Esophagus muscularis mucosa (tissue), 2 donors: ENCODE results near the gene REL.
"Not testable (repeated sequence)": the region's sequence is repeated elsewhere in the genome, so short reads cannot be mapped to it uniquely, and the experiment has no call there.

ENCODE experiments used
- POLR2A ChIP-seq: fragments of 450-650 bp; IDR thresholded peaks from one replicate; pipeline ENCODE4 v1.6.1; 2017; ENCODE audit warnings: antibody characterized with exemption, moderate library complexity, mild to moderate bottlenecking, low read depth
- POLR2AphosphoS5 ChIP-seq, 2 donors: sonication (generic); formaldehyde crosslinking; IDR thresholded peaks; one replicate each; pipeline ENCODE4 v1.6.1; 2017; ENCODE audit warnings: antibody characterized with exemption in 2 of 2

- TF ChIP-seq POLR2A; POLR2AphosphoS5 (IDR thresholded peaks at IDR 0.05): not testable (repeated sequence)
These were observed 16.0 kb upstream of the REL start for GRCh38 chr2:60865361-60865760.
